HEK293T (cell line): ENCODE measurements around the gene KRTAP5-7.
"Not testable (repeated sequence)": the region's sequence is repeated elsewhere in the genome, so short reads cannot be mapped to it uniquely, and the experiment has no call there.

Source experiments
- CTCF ChIA-PET: fragments of 350-600 bp; formaldehyde crosslinking; extraction: SDS; loops from one replicate; lab custom pipeline; 2021; ENCODE audit warnings: antibody characterized with exemption, inconsistent platforms; lab: Yijun Ruan, JAX
- POLR2A ChIA-PET: fragments of 350-600 bp; formaldehyde crosslinking; extraction: SDS; loops from one replicate; lab custom pipeline; 2020; ENCODE audit warnings: antibody characterized with exemption, inconsistent platforms; lab: Yijun Ruan, JAX
- DNase-seq: peaks from one replicate; pipeline ENCODE4 v3.0.0; 2012; ENCODE audit warnings: mixed read lengths; ENCODE audit errors: extremely low spot score
- ARNT ChIP-seq: fragments of 450-650 bp; IDR thresholded peaks from 2 replicates; pipeline ENCODE4 v1.6.1; 2017; ENCODE audit warnings: mild to moderate bottlenecking
- BHLHE40 ChIP-seq: fragments of 450-650 bp; IDR thresholded peaks from 2 replicates; pipeline ENCODE4 v1.6.1; 2016; ENCODE audit warnings: mild to moderate bottlenecking, moderate library complexity, borderline replicate concordance
- CTBP1 ChIP-seq: fragments of 450-650 bp; IDR thresholded peaks from 2 replicates; pipeline ENCODE4 v1.6.1; 2016; ENCODE audit warnings: borderline replicate concordance
- ELF4 ChIP-seq: fragments of 450-650 bp; IDR thresholded peaks from 2 replicates; pipeline ENCODE4 v1.6.1; 2017; ENCODE audit warnings: antibody characterized with exemption
- FOXA1 ChIP-seq: fragments of 450-650 bp; IDR thresholded peaks from 2 replicates; pipeline ENCODE4 v1.6.1; 2016; ENCODE audit warnings: mild to moderate bottlenecking
- FOXK2 ChIP-seq: fragments of 450-650 bp; IDR thresholded peaks from 2 replicates; pipeline ENCODE4 v1.6.1; 2016; ENCODE audit warnings: mild to moderate bottlenecking
- FOXM1 ChIP-seq: fragments of 450-650 bp; IDR thresholded peaks from 2 replicates; pipeline ENCODE4 v1.6.1; 2017; ENCODE audit warnings: mild to moderate bottlenecking, borderline replicate concordance
- HDGF ChIP-seq: fragments of 450-650 bp; IDR thresholded peaks from 2 replicates; pipeline ENCODE4 v1.6.1; 2017; ENCODE audit warnings: antibody characterized with exemption, borderline replicate concordance
- L3MBTL2 ChIP-seq: fragments of 450-650 bp; conservative IDR thresholded peaks from 2 replicates; pipeline ENCODE4 v1.6.1; 2016; ENCODE audit warnings: mild to moderate bottlenecking
- LEF1 ChIP-seq: fragments of 450-650 bp; IDR thresholded peaks from 2 replicates; pipeline ENCODE4 v1.6.1; 2017; ENCODE audit warnings: mild to moderate bottlenecking, borderline replicate concordance
- NFRKB ChIP-seq: fragments of 450-650 bp; IDR thresholded peaks from 2 replicates; pipeline ENCODE4 v1.6.1; 2016; ENCODE audit warnings: mild to moderate bottlenecking, moderate library complexity
- PKNOX1 ChIP-seq: fragments of 450-650 bp; IDR thresholded peaks from 2 replicates; pipeline ENCODE4 v1.6.1; 2016
- SP1 ChIP-seq: fragments of 450-650 bp; IDR thresholded peaks from 2 replicates; pipeline ENCODE4 v1.6.1; 2017
- SUZ12 ChIP-seq: fragments of 450-650 bp; IDR thresholded peaks from 2 replicates; pipeline ENCODE4 v1.6.1; 2016; ENCODE audit warnings: mild to moderate bottlenecking
- TARDBP ChIP-seq: fragments of 450-650 bp; IDR thresholded peaks from 2 replicates; pipeline ENCODE4 v1.6.1; 2016
- ZNF384 ChIP-seq: fragments of 450-650 bp; IDR thresholded peaks from 2 replicates; pipeline ENCODE4 v1.6.1; 2016

KRTAP5-7 gene

GRCh38 chr11:71530602-71531001 lies 3.5 kb downstream of the KRTAP5-7 start:
- POLR2A ChIA-PET: no interaction called here
- CTCF ChIA-PET: no interaction called here
- TF ChIP-seq TARDBP: no peak
- no peak for TF ChIP-seq L3MBTL2
- TF ChIP-seq ARNT: no peak
- no peak for TF ChIP-seq LEF1
- TF ChIP-seq FOXK2: no peak
- TF ChIP-seq FOXM1: no peak
- no peak for TF ChIP-seq BHLHE40
- no peak for TF ChIP-seq SP1
- no peak for TF ChIP-seq ELF4
- TF ChIP-seq PKNOX1: no peak
- TF ChIP-seq FOXA1: no peak
- TF ChIP-seq HDGF: no peak
- DNase-seq: no peak

GRCh38 chr11:71532036-71532610 lies 5.1 kb downstream of the KRTAP5-7 start:
- POLR2A ChIA-PET: no interaction called here
- DNase-seq: no peak
- CTCF ChIA-PET: no interaction called here
- no peak for TF ChIP-seq CTBP1
- no peak for TF ChIP-seq L3MBTL2
- TF ChIP-seq NFRKB: no peak
- TF ChIP-seq SUZ12: no peak

- POLR2A ChIA-PET, DNase-seq, CTCF ChIA-PET: not testable (repeated sequence)
Observed at GRCh38 chr11:71534711-71535608, 7.9 kb downstream of the KRTAP5-7 start.

GRCh38 chr11:71535825-71536224 lies 8.8 kb downstream of the KRTAP5-7 start:
- DNase-seq: no peak
- ChIA-PET POLR2A (no interaction called here), CTCF (no interaction called here)
- TF ChIP-seq NFRKB: no peak
- TF ChIP-seq FOXM1: no peak
- no peak for TF ChIP-seq ELF4
- TF ChIP-seq CTBP1: no peak
- TF ChIP-seq LEF1: no peak
- TF ChIP-seq ZNF384: no peak
- TF ChIP-seq FOXA1: no peak
- no peak for TF ChIP-seq HDGF
- TF ChIP-seq SUZ12: no peak
- TF ChIP-seq SP1: no peak
- TF ChIP-seq ARNT: no peak
- TF ChIP-seq TARDBP: no peak
- no peak for TF ChIP-seq FOXK2
- TF ChIP-seq PKNOX1: no peak
- no peak for TF ChIP-seq L3MBTL2
- TF ChIP-seq BHLHE40: no peak

GRCh38 chr11:71537537-71537936 lies 10.5 kb downstream of the KRTAP5-7 start:
- POLR2A ChIA-PET: no interaction called here
- DNase-seq: no peak
- TF ChIP-seq ARNT (no peak), TARDBP (no peak), NFRKB (no peak), PKNOX1 (no peak), FOXK2 (no peak)
- CTCF ChIA-PET: interaction anchor here (0.7 kb wide), 1 partner anchor 183 kb away, joined by 4 read pairs; no protein-coding TSS in a partner anchor

GRCh38 chr11:71537977-71538665 lies 11.1 kb downstream of the KRTAP5-7 start, which contains the start of gene KRTAP5-8:
Gene KRTAP5-8 (plus strand): TSS chr11:71538025. CDS start chr11:71538056, 31 bp downstream.
- DNase-seq, CTCF ChIA-PET, POLR2A ChIA-PET: not testable (repeated sequence)

- DNase-seq: no peak
- TF ChIP-seq FOXM1 (no peak), CTBP1 (no peak), PKNOX1 (no peak), FOXK2 (no peak), LEF1 (no peak), ZNF384 (no peak)
- ChIA-PET CTCF (no interaction called here), POLR2A (no interaction called here)
Observed at GRCh38 chr11:71538666-71538990, 11.6 kb downstream of the KRTAP5-7 start.
